Lower leg skin (tissue), 3 donors: ENCODE measurements around the gene KCNQ1OT1.

Source experiments
- POLR2A ChIP-seq, 2 donors: fragments of 450-650 bp; IDR thresholded peaks; one replicate each; pipeline ENCODE4 v1.6.1; 2016 to 2017; ENCODE audit warnings: antibody characterized with exemption in 2 of 2, mild to moderate bottlenecking in 1 of 2, moderate library complexity in 1 of 2
- TF ChIP-seq, protein P1 (sequence below), 3 donors: fragments of 450-650 bp; IDR thresholded peaks; one replicate each; pipeline ENCODE4 v1.5.1; 2016; ENCODE audit warnings: antibody characterized with exemption in 3 of 3, mild to moderate bottlenecking in 3 of 3, moderate library complexity in 2 of 3

DNA sequence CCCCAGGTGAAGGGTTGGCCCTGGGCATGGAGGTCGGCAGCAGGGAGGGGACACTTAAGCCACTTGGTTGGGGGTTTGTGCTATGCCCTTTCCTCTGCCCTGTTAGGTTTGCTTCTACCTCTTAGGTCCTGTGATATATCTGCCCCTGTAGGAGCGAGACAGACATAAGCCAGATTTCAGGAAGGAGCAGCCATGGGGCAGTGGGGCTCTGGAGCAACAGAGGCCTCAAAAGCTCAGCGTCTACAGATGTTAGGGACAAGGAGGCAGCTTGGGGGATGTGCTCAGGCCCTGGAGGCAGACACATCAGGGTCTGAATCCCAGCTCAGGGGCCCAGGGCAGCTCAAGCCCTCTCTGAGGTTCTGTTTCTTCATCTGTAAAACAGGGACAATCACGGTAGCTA is 27.2 kb upstream of the KCNQ1OT1 start:
- TF ChIP-seq, protein P1, sequence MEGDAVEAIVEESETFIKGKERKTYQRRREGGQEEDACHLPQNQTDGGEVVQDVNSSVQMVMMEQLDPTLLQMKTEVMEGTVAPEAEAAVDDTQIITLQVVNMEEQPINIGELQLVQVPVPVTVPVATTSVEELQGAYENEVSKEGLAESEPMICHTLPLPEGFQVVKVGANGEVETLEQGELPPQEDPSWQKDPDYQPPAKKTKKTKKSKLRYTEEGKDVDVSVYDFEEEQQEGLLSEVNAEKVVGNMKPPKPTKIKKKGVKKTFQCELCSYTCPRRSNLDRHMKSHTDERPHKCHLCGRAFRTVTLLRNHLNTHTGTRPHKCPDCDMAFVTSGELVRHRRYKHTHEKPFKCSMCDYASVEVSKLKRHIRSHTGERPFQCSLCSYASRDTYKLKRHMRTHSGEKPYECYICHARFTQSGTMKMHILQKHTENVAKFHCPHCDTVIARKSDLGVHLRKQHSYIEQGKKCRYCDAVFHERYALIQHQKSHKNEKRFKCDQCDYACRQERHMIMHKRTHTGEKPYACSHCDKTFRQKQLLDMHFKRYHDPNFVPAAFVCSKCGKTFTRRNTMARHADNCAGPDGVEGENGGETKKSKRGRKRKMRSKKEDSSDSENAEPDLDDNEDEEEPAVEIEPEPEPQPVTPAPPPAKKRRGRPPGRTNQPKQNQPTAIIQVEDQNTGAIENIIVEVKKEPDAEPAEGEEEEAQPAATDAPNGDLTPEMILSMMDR (IDR thresholded peaks at IDR 0.05), result no peak
- no peak for TF ChIP-seq POLR2A (IDR thresholded peaks at IDR 0.05)
